Chondrocyte (in vitro differentiated cells): ENCODE results near the gene C8B. TPM values are rescaled to one million over a fixed set of nuclear protein-coding genes. Genes with fewer than 3 reads are reported as not detected.

ENCODE experiments used
- DNase-seq: peaks from one replicate; pipeline ENCODE4 v3.0.0; 2021; ENCODE audit warnings: mixed read lengths, low spot score
- H3K27ac Mint-ChIP-seq: one replicate; pipeline ENCODE4 v1.8.0; 2021; ENCODE audit warnings: mild to moderate bottlenecking, moderate library complexity, mixed read lengths; ENCODE audit not compliant: unreplicated experiment
- H3K27me3 Mint-ChIP-seq: 2 replicates; pipeline ENCODE4 v1.8.0; 2021; ENCODE audit warnings: low read depth, mixed read lengths
- H3K36me3 Mint-ChIP-seq: 2 replicates; pipeline ENCODE4 v1.8.0; 2021; ENCODE audit warnings: low read depth, mixed read lengths
- H3K4me1 Mint-ChIP-seq: 2 replicates; pipeline ENCODE4 v1.8.0; 2021; ENCODE audit warnings: low read depth, mild to moderate bottlenecking, mixed read lengths
- H3K4me3 Mint-ChIP-seq: one replicate; pipeline ENCODE4 v1.8.0; 2021; ENCODE audit warnings: mild to moderate bottlenecking, moderate library complexity, mixed read lengths; ENCODE audit not compliant: unreplicated experiment
- H3K9me3 Mint-ChIP-seq: 2 replicates; pipeline ENCODE4 v1.8.0; 2021; ENCODE audit warnings: low read depth, mixed read lengths
- long read RNA-seq: library from polyadenylated mRNA; stranded (forward); transcript quantifications from one replicate; pipeline ENCODE4 v2.0.0, GENCODE V29; 2021
- total RNA-seq: library from RNA; stranded (reverse); gene quantifications from 3 replicates; pipeline ENCODE4 v1.2.1, GENCODE V29; 2021
- TF ChIP-seq, protein P1 (sequence below): fragments of 200-600 bp; sonication (generic); IDR thresholded peaks from 2 replicates; pipeline ENCODE4 v1.5.0; 2021; ENCODE audit warnings: antibody characterized with exemption, mild to moderate bottlenecking, moderate library complexity

The C8B gene
- not detected in 3 replicates for total RNA-seq
- long read RNA-seq = 0 reads

DNA sequence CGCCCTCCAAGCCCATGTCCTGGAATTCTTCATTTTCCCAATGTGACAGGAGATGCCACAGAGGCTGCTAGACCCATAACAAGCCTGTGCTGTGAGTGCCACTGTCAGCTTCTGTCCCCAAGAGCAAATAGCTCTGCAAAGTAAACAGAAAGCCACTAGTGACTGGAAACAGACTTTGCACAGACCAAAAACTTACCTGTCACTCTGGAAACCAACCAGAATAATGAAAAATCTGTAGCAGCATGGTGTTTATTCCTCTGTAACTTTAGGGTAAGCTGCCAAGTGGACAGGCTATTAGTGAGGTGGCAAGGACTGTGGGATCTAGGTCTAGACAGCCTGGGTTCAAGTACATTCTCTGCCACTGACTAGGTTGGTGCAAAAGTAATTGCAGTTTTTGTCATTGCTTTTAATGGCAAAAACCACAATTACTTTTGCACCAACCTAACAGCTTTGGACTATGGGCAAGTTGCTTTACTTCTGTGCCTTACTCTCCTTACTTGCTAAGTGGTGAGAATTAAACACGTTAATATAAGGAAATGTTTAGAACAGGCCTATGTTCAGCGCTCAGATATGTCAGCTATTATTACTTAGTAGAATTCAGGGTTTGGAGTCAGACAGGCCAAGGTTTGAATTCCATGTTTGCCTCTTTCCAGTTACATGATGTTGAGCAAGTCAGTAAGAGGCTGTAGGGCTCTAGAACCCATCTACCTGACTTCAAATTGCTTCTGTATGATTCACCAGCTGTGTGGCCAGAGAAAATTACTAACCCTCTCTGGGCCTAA is at the start of gene C8B:
Gene C8B (minus strand): TSS at position 100 of the 782 bp plus-strand sequence. CDS start 67 bp downstream, at position 33.
- no peak for DNase-seq
- peaks cover 3% of the 10 kb centered on the region for H3K27me3 Mint-ChIP-seq
- peaks cover 2% of the 10 kb centered on the region for H3K9me3 Mint-ChIP-seq
- H3K27ac Mint-ChIP-seq = no peak within 1 kb of the TSS
- TF ChIP-seq, protein P1, sequence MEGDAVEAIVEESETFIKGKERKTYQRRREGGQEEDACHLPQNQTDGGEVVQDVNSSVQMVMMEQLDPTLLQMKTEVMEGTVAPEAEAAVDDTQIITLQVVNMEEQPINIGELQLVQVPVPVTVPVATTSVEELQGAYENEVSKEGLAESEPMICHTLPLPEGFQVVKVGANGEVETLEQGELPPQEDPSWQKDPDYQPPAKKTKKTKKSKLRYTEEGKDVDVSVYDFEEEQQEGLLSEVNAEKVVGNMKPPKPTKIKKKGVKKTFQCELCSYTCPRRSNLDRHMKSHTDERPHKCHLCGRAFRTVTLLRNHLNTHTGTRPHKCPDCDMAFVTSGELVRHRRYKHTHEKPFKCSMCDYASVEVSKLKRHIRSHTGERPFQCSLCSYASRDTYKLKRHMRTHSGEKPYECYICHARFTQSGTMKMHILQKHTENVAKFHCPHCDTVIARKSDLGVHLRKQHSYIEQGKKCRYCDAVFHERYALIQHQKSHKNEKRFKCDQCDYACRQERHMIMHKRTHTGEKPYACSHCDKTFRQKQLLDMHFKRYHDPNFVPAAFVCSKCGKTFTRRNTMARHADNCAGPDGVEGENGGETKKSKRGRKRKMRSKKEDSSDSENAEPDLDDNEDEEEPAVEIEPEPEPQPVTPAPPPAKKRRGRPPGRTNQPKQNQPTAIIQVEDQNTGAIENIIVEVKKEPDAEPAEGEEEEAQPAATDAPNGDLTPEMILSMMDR = no peak
- H3K4me1 Mint-ChIP-seq = no peaks in the 10 kb centered on the region
- H3K36me3 Mint-ChIP-seq = no peaks in the 10 kb centered on the region
- H3K4me3 Mint-ChIP-seq = no peak within 1 kb of the TSS

DNA sequence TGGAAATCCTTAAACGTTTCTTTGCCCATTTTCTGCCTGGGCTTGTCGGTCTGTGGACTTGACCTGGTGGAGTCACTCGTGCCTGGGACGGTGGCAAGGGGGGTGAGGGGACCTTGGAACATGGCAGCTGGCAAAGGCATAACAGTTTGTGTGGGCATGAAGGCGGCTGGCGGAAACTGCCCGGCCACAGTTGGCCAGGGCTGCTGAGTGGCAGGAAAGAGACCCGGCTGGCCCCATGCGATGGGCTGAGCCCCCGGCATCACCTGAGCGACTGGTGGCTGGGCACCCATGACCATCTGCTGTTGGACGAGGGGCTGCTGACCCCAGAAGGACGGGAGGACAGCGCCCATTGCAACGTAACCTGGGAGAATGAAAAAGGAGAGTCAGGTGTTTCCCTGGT is 49.3 kb upstream of the C8B start:
- TF ChIP-seq, protein P1 = no peak
- Mint-ChIP-seq H3K9me3 (no peaks in the 10 kb centered on the region), H3K36me3 (no peaks in the 10 kb centered on the region), H3K27me3 (peaks cover 4% of the 10 kb centered on the region), H3K4me3 (no peak overlapping the region), H3K27ac (no peak overlapping the region), H3K4me1 (no peaks in the 10 kb centered on the region)
- DNase-seq = no peak

DNA sequence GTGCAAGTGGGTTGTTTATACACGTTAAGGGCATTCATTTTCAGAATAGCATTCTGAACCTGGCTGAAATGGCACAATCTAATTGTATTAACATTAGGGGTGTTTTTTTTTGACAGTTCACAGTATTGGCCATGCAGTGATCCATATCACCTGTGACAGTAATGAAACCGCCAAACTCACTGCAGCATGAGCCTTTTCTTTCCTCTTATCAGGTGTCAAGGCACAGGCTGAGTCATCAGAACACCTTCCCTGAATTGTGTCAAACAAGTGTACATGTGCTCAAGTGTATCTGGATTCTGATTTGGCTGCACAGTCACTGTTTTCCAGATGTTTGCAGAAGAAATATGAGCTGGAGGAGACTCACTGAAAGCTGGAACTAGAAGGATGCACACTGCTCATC is 47.7 kb upstream of the C8B start:
- TF ChIP-seq, protein P1 = no peak
- Mint-ChIP-seq H3K9me3 (no peaks in the 10 kb centered on the region), H3K4me3 (no peak overlapping the region), H3K4me1 (no peaks in the 10 kb centered on the region), H3K27me3 (peaks cover 4% of the 10 kb centered on the region), H3K27ac (no peak overlapping the region), H3K36me3 (no peaks in the 10 kb centered on the region)
- no peak for DNase-seq

DNA sequence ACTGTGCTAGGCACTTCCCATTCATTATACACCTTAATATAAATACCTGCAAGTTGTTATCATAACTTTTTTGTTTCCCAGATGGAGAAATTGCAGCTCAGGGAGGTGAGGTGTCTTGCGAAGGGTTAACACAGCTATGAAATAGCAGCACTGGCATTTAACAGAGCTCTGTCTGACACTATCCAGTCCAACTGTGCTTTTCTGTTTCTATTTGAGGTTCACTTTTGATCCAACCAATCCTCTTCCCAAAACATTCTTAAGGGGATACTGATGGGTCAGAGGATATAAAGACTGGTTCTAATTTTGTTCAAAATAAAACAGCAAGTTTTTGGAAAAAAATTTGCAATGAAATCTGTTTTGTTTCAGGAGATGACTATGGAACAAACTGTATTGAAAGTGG is 46.5 kb upstream of the C8B start:
- TF ChIP-seq, protein P1 = no peak
- peaks cover 7% of the 10 kb centered on the region for H3K27me3 Mint-ChIP-seq

DNA sequence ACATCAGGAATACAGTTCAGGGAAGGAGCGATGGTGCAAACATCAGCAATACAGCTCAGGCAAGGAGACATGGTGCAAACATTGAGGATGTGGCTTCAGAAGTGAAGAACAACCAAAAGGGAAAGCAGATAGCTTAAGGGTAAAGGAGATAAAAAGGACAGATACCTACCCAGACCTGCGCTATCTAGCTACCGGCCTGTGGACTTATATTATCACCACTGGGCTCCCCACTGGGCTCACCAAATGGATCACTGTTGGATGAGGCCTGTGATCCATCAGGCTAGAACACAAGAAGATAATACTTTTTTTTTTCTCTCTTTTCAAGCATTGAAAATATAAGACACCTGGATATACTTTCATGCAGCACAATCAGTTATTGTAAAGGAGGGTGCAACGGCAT is 44.7 kb upstream of the C8B start:
- TF ChIP-seq, protein P1 = no peak
- Mint-ChIP-seq H3K27ac (no peak overlapping the region), H3K4me1 (no peaks in the 10 kb centered on the region), H3K9me3 (no peaks in the 10 kb centered on the region), H3K4me3 (no peak overlapping the region), H3K27me3 (peaks cover 13% of the 10 kb centered on the region), H3K36me3 (no peaks in the 10 kb centered on the region)
- DNase-seq = no peak

More for the DNA sequence above, 46.5 kb upstream of the C8B start:
- no peak overlapping the region for H3K4me3 Mint-ChIP-seq
- H3K27ac Mint-ChIP-seq = no peak overlapping the region
- H3K9me3 Mint-ChIP-seq = no peaks in the 10 kb centered on the region
- no peaks in the 10 kb centered on the region for H3K4me1 Mint-ChIP-seq
- no peaks in the 10 kb centered on the region for H3K36me3 Mint-ChIP-seq
- no peak for DNase-seq
